ENCODE data around the gene CSTF3. TPM values are rescaled to one million over a fixed set of nuclear protein-coding genes. Genes with fewer than 3 reads are reported as not detected.

Gene CSTF3
- total and polyA plus RNA-seq, 10 of the 15 experiments (the other 5 are each of a cell fraction or from before 2014, with no cell fraction given) = 25.4 to 63.5 (median 49.5) TPM

DNA sequence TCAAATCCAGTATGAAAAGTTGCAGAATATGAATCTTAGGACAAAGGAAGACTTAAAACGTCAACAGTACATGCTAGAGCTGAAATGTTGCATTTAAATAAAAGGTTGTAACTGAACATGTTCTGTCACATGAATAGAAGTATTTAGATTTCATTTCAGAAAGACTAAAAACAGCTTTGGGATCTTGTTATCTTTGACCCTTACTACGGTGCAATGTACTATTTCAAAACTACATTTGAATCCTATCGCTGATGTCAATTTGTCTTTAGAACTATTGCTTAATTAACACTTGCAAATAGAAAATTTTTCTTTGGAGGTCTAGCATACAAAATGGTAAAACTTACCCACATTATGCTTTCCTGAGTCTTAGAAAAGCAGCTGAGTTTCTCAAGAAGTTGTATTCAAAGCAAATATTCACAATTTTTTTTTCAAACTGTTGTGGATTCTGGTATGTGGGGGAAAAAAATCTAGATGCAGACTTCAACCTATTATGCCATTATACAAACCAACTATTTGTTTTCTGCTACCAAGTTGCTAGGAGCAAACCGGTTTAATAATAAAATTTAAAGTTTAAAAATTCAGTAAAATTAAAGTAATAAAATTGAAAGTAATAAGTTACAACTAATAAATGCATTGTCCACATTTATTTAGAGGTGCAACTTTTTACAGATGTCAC, 25.4 kb downstream of the CSTF3 start:
- CTCF ChIA-PET = interaction anchor here (0.9 kb wide), 1 partner anchor 71 kb away, joined by 3 read pairs; no protein-coding TSS in a partner anchor
- no peak for TF ChIP-seq TCF12 (IDR thresholded peaks at IDR 0.05; ENCODE audit: low read depth, low read length)
- TF ChIP-seq, protein P1, sequence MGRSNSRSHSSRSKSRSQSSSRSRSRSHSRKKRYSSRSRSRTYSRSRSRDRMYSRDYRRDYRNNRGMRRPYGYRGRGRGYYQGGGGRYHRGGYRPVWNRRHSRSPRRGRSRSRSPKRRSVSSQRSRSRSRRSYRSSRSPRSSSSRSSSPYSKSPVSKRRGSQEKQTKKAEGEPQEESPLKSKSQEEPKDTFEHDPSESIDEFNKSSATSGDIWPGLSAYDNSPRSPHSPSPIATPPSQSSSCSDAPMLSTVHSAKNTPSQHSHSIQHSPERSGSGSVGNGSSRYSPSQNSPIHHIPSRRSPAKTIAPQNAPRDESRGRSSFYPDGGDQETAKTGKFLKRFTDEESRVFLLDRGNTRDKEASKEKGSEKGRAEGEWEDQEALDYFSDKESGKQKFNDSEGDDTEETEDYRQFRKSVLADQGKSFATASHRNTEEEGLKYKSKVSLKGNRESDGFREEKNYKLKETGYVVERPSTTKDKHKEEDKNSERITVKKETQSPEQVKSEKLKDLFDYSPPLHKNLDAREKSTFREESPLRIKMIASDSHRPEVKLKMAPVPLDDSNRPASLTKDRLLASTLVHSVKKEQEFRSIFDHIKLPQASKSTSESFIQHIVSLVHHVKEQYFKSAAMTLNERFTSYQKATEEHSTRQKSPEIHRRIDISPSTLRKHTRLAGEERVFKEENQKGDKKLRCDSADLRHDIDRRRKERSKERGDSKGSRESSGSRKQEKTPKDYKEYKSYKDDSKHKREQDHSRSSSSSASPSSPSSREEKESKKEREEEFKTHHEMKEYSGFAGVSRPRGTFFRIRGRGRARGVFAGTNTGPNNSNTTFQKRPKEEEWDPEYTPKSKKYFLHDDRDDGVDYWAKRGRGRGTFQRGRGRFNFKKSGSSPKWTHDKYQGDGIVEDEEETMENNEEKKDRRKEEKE (IDR thresholded peaks at IDR 0.05) = no peak
- TF ChIP-seq SKIL (IDR thresholded peaks at IDR 0.05; ENCODE audit: low read depth, poor library complexity, severe bottlenecking) = no peak
- TF ChIP-seq SREBF2 (IDR thresholded peaks at IDR 0.05; ENCODE audit: low read length) = no peak
- ATAC-seq (no peak), DNase-seq (ENCODE audit: low read depth, low spot score) (no peak), FAIRE-seq (no peak)
- POLR2A ChIA-PET = no interaction called here
- in situ Hi-C loops (cut with MboI) (no loop called here), intact Hi-C loops (cut with micrococcal nuclease; ENCODE audit: unreplicated experiment) (no loop called here)
- 96% methylated on average over 4 of the region's 4 CpGs for WGBS (ENCODE audit: insufficient coverage, insufficient replicate concordance, low lambda C conversion rate, missing lambda C conversion rate)
- Histone ChIP-seq H3K4me2 (ENCODE audit: control insufficient read depth, insufficient read depth) (no peak overlapping the region), H3K4me1 (ENCODE audit: control insufficient read depth, insufficient read depth, low read length) (no peaks in the 10 kb centered on the region), H4K20me1 (ENCODE audit: control insufficient read depth, insufficient read depth) (no peaks in the 10 kb centered on the region), H2AFZ (ENCODE audit: control insufficient read depth, low read depth, low read length) (no peak overlapping the region), H3K9ac (ENCODE audit: control insufficient read depth, insufficient read depth, low read length) (no peak overlapping the region), H3K36me3 (ENCODE audit: control insufficient read depth in 2 of 2, insufficient read depth in 2 of 2, low read length in 1 of 2) (peaks cover 0 to 17% of the 10 kb centered on the region in 2 experiments; a peak in 2 of 4 replicates), H3K4me3 (no peak overlapping the region), H3K27me3 (replicated peaks in 1 of 2; ENCODE audit: control insufficient read depth in 2 of 2, insufficient read depth in 2 of 2, low read length in 1 of 2) (no peaks in the 10 kb centered on the region), H3K27ac (ENCODE audit: control insufficient read depth, insufficient read depth) (no peak overlapping the region), H3K79me2 (ENCODE audit: control insufficient read depth, insufficient read depth, low read length) (no peaks in the 10 kb centered on the region), H3K9me3 (replicated peaks; ENCODE audit: control insufficient read depth, insufficient read depth, low read length) (no peaks in the 10 kb centered on the region)
- BruUV-seq (replicated peaks) = no TSS peak
- RAD21 ChIA-PET (ENCODE audit: unreplicated experiment) = no interaction called here
- SMC1A ChIA-PET (ENCODE audit: uncharacterized antibody, unreplicated experiment) = interaction anchor here (1.0 to 1.2 kb wide), 3 partner anchors 20 to 30 kb away, joined by 3 to 4 read pairs (median 3); no protein-coding TSS in a partner anchor

Data from GM12878 (cell line).